GM19463 (cell line): ENCODE measurements around the gene ERMARD.

Experiments used
- ATAC-seq: cut with Tn5 transposase; IDR thresholded peaks from one replicate; pipeline ENCODE4 v1.9.1; 2021; ENCODE audit warnings: mild to moderate bottlenecking, moderate library complexity; ENCODE audit not compliant: unreplicated experiment

Gene ERMARD

GRCh38 chr6:169824848-169825557 is 73.6 kb downstream of the ERMARD start:
- ATAC-seq, result no peak

DNA sequence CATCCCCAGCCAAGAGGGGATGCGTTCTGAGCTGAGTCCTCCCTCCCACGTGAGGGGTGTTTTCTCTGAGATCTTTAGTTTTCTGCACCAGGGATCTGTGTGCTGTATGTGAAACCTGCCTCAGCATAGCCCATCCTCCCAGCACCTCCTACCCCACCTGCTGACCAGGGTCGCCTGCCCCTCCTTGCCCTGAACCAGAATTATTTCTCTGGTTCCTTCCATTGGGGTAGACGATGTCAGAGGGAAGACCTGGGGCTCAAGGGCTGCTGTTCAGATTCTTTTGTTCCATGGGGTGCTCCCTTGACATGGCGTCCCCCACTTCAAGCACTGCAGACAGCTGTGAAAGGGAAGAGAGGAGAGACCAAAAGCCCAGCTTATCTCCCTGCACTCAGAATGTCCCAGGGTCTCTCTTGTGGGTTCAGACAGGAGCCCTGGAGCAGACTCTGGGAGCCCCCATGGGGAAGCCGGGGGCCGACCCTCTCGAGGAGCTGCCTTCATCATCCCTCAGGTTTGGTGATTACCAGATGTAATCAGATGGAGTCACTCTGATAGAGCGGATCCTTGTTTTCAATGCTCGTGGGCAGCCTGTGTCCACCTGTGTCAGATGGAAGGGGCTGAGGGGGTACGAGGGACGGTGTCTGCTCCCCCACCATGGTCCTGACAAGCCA is 74.3 kb downstream of the ERMARD start:
- ATAC-seq, result no peak

DNA sequence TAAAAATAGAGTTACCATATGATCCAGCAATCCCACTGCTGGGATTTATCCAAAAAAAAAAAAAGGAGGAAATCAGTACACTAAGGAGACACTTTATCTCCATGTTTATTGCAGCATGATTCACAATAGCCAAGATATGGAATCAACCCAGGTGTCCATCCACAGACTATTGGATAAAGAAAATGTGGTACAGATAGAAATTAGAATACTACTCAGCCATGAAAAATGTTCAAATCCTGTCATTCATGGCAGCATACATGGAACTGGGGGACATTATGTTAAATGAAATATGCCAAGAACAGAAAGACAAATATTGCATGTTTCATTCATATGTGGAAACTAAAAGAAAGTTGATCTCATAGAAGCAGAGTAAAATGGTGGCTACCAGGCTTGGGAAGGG is 75.3 kb downstream of the ERMARD start:
- ATAC-seq, result no peak

GRCh38 chr6:169827290-169827717 is 75.9 kb downstream of the ERMARD start:
- ATAC-seq, result no peak

GRCh38 chr6:169828176-169828575 is 76.8 kb downstream of the ERMARD start:
- ATAC-seq, result no peak

GRCh38 chr6:169829786-169830185 is 78.4 kb downstream of the ERMARD start:
- ATAC-seq, result no peak

- ATAC-seq, result no peak
These were observed 79.5 kb downstream of the ERMARD start for GRCh38 chr6:169830876-169831275.
